ENCODE measurements around the gene TC2N.
"Not testable (repeated sequence)": the region's sequence is repeated elsewhere in the genome, so short reads cannot be mapped to it uniquely, and the experiment has no call there.

TC2N gene

DNA sequence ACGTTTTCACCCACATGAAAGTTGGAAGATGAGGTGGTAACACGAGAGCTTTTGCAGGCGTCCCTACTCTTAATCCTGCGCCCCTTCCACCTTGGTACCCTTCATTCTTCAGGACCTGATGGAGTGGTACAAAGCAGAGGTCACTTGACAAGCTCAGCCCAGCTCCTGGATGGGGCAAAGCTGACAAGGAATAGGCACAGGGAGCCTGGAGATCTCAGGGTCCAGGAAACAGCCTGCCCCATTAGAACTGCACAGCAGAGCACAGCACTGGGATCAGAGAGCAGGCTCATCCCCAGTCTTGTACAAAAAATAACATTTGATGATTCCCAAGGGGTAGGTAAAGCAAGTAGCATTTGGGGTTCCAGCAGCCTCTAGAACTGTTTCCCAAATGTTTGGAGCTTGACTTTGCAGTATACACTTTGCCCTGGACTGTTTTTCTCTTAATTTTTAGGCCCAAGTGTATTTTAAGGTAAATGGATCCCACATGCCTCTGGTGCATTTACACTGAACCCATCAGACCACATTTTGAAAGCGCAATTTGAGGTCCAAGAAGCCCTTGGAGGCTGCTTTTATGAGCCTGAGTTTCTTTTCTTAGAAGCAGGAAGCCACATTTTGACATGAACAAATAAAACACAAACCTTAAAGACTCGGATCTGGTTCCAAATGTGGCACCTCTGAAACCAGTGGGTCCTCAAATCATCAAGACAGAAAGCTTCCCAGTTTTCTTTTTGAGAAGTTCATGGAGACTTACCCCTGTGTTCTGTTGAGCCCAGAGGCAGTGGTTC, 633 bp downstream of the TC2N start:
- peak; percentile 26 for DNase-seq

- DNase-seq, result peak; percentile 46
These were observed 1.3 kb downstream of the TC2N start for GRCh38 chr14:91866061-91866460.

- DNase-seq, result peak; percentile 30
These were observed 4.9 kb downstream of the TC2N start for GRCh38 chr14:91862417-91862816.

GRCh38 chr14:91861091-91861490, 6.2 kb downstream of the TC2N start:
- DNase-seq, result no peak

DNA sequence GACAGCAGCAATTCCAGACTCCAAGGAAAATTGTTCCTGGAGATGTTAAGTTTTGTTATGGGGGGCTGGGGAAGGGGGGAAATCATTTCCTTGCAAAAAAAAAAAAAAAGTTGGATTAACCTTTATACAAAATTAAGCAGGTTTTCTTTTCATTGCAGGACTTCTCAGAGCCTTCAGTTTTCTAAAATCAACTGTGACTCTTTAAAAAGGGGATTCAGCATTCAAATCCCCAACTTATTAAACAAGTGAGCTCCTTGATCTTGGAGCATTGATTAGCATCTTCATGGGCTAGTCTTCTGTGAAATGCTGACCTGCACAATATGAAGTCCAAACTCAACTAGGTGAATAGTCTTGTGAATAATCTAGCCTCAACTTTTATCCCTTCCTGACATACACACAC, 7.1 kb downstream of the TC2N start:
- DNase-seq, result no peak

DNA sequence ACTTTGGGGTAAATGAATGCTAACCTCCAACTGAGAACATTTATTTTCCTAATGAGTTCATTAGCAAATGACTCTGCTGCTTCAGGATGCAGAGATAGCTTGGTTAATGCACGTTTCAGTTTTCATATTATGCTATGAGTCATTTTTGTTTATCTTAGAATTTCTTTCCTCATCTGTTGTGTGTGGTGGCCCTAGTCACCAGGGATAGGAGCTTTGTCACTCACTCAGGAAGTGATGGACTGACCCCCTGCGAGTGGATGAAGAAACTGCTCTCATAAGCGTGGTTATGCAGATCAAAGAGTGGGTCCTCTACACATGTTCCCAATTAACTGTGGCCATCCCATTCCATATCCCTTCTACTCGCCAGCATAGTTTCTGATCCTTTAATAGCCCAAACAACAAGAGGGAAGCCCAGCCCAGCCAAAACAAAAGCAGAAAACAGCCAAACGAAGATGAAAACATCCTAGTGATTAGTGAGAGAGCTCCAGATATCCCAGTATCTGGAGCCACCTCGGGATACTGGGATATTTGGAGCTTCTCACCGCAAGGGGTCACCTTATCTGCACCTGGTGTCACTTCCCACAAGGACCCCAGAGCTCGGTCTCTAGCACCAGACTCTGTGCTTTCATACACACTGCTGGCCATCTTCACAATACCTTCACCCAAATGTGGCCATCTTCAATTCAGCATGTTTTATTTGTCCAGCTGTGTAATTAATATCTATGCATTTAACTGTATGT, 8.6 kb downstream of the TC2N start:
- peak; percentile 42 for DNase-seq

- no peak for DNase-seq
These were observed 9.7 kb downstream of the TC2N start for GRCh38 chr14:91857614-91858013.

- DNase-seq, result peak; percentile 14
These were observed 12.9 kb downstream of the TC2N start for GRCh38 chr14:91854327-91854934.

GRCh38 chr14:91851563-91851962, 15.8 kb downstream of the TC2N start:
- DNase-seq, result no peak

GRCh38 chr14:91848504-91849001, 18.8 kb downstream of the TC2N start:
- DNase-seq, result no peak

GRCh38 chr14:91847693-91848092, 19.6 kb downstream of the TC2N start:
- DNase-seq, result no peak

GRCh38 chr14:91845652-91846051, 21.7 kb downstream of the TC2N start:
- no peak for DNase-seq

DNA sequence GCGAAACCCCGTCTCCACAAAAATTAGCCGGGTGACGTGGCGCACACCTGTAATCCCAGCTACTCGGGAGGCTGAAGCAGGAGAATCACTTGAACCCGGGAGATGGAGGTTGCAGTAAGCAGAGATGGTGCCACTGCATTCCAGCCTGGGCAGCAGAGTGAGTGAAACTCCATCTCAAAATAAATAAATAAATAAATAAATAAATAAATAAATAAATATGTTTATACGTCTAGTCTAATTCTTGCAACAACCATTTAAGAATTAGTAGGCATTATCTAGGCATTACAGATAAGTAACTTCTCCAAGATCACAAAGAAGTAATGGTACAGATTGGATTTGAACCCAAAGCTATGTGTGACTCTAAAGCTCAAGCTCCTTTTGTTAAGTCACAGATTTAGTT, 22.3 kb downstream of the TC2N start:
- DNase-seq, result not testable (repeated sequence)

GRCh38 chr14:91844029-91844428, 23.3 kb downstream of the TC2N start:
- DNase-seq, result no peak

DNA sequence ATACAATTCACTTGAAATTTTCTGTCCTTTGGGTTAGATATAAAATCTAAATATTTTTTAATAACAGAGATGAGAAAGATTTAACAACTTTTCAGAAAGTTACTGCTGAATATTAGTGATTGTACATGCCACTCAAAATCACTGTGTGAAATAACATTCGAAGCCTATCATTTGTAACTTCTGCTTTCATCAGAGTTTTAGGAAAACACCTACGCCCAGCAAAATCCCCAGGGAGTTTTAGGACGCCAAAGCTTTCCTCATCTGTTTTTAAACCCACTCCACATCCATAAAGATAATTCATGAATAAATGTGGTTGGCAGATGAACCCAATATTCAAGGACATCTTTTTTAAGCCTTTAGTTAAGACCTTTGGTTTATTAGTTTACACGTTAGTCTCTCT, 23.9 kb downstream of the TC2N start:
- no peak for DNase-seq

- DNase-seq, result no peak
These were observed 26.3 kb downstream of the TC2N start for GRCh38 chr14:91841065-91841464.

- DNase-seq, result no peak
These were observed 27.6 kb downstream of the TC2N start for GRCh38 chr14:91839749-91840148.

DNA sequence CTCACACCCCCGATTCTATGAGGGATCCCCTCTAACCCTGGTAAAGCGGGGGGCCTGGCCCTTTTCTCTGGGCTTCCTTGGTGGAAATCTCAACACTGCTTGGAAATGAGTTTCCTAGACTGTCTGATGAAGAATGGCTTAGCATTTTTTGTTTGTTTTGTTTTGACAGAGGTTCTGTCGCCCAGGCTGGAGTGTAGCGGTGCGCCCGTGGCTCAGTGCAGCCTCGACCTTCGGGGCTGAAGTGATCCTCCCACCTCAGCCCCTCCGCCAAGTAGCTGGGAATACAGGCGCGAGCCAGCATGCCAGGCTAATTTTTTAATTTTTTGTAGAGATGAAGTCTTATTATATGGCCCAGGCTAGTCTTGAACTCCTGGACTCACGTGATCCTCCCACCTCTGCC, 30.3 kb downstream of the TC2N start:
- DNase-seq, result no peak

DNA sequence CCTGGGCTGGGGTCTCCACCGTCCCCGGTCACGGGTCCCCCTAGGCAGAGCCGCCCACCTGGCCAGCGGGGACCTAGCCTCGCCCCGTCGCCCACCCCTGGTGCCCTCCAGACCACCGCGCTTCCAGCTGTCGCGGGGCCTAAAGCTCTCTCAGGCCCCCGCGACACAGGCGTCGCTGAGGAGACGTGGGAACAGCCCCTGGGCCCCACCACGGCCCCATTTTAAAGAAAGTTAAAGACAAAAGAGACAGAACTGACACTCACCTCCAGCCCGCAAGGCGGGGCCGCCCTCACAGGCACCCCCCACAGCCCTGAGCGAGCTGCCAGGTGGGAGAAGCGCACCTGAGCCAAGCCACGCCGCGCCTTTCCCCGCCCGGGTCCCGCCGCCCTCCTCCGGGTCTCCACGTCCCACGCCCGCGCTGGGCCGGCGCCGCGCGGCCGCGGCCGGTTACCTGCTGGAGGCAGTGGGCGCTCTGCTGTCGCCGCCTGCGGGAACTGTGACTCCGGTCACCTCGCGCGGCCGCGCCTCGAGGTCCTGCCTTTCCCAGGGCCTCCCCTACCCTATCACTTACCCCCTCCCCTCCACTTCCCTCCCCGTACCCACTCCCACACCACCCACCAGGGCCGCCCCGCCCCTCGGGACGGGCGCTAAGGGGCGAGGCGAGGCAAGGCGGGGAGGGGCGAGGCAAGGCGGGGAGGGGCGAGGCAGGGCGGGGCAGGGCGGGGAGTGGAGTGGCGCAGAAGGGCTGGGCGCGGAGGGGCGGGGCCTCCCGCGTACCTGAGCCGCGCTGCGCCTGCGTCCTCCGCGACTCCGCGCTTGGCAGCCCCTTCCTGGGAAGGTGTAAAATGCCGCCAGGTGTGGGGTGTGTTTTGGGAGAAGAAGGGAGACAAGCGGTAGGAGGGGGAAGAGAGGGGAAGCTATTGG, 31.2 kb downstream of the TC2N start:
- DNase-seq, result peak; percentile 93

DNA sequence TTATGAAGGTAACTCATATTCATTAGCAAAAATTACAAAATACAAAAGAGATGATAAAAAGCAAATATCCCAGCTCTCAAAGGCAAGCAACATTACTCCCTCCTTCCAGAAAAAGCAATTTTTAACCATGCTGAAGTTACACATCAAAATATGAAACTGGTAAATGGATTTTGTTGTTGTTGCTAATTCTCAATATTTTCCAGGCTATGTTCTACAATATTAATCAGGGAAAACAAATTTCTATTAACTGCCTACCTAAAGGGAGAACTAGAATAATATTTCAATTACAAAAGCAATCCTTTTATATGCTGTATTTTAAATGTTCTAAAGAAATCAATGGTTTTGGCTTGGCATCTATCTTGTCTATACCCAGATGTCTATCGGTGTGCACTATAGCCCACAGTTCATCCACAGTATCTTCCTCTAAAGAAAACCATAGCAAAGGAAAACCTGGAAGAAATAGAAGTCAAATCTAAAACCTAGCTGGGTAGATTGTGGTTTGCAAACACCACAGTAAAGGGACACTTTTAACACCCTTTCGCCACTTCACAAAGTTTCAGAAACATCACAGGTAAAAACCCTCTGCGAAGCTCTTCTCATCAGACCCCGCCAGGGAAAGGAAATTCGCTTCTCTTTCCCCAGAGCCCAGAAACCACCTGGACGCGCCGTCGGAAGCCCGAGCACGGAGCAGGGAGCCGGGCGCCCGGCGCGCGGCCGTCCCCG, 32.0 kb downstream of the TC2N start:
- peak; percentile 38 for DNase-seq

DNA sequence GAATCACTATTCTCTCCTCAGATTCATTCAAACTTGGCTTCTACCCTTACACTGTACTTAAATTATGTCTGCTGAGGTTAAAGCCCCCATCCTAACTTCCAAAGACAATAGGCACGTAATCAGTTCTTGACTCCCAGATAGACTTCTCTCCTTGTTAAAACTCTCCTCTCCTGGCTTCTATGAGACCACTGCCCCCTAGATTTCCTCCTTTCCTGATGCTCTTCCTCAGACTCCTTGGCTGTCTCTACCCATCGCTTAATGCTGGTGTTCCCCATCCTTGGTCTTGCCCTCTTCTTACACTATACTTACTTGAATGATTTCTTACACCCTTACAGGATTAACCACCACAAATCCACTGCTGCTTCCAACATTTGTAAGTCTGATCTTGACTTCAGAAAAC, 32.8 kb downstream of the TC2N start:
- no peak for DNase-seq

GRCh38 chr14:91831337-91831736, 36.0 kb downstream of the TC2N start:
- no peak for DNase-seq
